Measurements from ENCODE around the gene MVB12A. TPM values are rescaled to one million over a fixed set of nuclear protein-coding genes. Genes with fewer than 3 reads are reported as not detected.

The MVB12A gene
- total RNA-seq, 1 donor from 2014 or later = 39.4 TPM

DNA sequence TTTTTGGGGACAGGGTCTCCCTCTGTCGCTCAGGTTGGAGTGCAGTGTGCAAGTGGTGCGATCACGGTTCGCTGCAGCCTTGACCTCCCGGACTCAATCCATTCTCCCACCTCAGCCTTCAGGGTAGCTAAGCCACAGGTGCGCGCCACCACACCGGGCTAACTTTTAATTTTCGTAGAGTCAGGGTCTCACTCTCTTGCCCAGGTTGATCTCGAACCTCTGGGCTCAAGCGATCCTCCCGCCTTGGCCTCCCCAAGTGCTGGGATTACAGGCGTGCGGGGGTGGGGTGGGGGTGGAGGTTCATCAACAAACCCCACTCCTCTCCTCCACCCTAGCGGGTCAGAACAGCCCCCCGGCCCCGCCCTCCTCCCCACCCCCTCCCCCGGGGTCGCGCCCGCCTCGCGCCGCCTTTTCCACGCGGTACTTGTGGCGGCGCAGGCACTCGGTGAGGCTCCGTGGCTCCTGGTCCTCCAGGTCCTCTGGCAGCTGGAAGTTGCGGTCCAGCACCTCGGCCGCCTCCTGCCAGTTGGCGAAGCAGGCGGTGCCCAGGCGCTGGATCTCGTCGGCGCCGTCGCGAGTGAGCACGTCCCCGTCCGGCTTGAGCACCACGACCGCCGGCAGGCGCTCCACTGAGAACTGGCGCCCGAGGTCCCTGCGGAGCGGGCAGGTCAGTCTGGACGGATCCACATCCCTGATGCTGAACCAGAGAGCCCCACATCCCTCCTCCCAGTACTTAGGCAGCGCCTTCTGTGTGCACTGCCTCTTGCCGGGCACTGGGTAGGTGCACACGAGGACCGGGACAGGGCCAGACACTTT is 35.7 kb downstream of the MVB12A start:
- peaks cover 18% of the 10 kb centered on the region for H3K27me3 Mint-ChIP-seq (ENCODE audit: low read depth)

DNA sequence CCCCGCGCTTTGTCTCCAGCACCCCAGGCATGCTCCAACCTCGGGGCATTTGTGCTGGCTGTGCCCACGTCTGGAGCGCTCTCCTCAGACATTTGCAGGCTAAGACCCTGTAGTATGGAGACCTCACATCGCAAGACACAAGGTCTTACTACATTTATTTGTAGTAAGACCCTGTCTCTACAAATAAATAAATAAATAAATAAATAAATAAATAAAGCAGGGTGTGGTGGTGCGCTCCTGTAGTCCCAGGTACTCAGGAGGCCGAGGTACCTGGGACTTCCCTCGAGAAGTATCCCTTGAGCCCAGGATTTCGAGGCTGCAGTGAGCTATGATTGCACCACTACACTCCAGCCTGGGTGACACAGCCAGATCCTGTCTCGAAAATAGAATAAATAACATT is 36.3 kb downstream of the MVB12A start:
- no peak for DNase-seq (ENCODE audit: low spot score)
- no peaks in the 10 kb centered on the region for H3K36me3 Mint-ChIP-seq (ENCODE audit: low read depth)
- peaks cover 9% of the 10 kb centered on the region for H3K4me1 Mint-ChIP-seq (ENCODE audit: low read depth)
- TF ChIP-seq, protein P1, sequence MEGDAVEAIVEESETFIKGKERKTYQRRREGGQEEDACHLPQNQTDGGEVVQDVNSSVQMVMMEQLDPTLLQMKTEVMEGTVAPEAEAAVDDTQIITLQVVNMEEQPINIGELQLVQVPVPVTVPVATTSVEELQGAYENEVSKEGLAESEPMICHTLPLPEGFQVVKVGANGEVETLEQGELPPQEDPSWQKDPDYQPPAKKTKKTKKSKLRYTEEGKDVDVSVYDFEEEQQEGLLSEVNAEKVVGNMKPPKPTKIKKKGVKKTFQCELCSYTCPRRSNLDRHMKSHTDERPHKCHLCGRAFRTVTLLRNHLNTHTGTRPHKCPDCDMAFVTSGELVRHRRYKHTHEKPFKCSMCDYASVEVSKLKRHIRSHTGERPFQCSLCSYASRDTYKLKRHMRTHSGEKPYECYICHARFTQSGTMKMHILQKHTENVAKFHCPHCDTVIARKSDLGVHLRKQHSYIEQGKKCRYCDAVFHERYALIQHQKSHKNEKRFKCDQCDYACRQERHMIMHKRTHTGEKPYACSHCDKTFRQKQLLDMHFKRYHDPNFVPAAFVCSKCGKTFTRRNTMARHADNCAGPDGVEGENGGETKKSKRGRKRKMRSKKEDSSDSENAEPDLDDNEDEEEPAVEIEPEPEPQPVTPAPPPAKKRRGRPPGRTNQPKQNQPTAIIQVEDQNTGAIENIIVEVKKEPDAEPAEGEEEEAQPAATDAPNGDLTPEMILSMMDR (IDR thresholded peaks at IDR 0.05) = no peak
- H3K9me3 Mint-ChIP-seq (ENCODE audit: low read depth) = no peaks in the 10 kb centered on the region
- no peak overlapping the region for H3K4me3 Mint-ChIP-seq (ENCODE audit: unreplicated experiment)
- H3K27ac Mint-ChIP-seq (ENCODE audit: unreplicated experiment) = no peak overlapping the region
- peaks cover 18% of the 10 kb centered on the region for H3K27me3 Mint-ChIP-seq (ENCODE audit: low read depth)

More for the DNA sequence above, 35.7 kb downstream of the MVB12A start:
- no peak overlapping the region for H3K27ac Mint-ChIP-seq (ENCODE audit: unreplicated experiment)
- TF ChIP-seq, protein P1 (IDR thresholded peaks at IDR 0.05) = no peak
- no peak overlapping the region for H3K4me3 Mint-ChIP-seq (ENCODE audit: unreplicated experiment)
- H3K36me3 Mint-ChIP-seq (ENCODE audit: low read depth) = no peaks in the 10 kb centered on the region
- H3K9me3 Mint-ChIP-seq (ENCODE audit: low read depth) = no peaks in the 10 kb centered on the region
- peaks cover 9% of the 10 kb centered on the region for H3K4me1 Mint-ChIP-seq (ENCODE audit: low read depth)
- no peak for DNase-seq (ENCODE audit: low spot score)

DNA sequence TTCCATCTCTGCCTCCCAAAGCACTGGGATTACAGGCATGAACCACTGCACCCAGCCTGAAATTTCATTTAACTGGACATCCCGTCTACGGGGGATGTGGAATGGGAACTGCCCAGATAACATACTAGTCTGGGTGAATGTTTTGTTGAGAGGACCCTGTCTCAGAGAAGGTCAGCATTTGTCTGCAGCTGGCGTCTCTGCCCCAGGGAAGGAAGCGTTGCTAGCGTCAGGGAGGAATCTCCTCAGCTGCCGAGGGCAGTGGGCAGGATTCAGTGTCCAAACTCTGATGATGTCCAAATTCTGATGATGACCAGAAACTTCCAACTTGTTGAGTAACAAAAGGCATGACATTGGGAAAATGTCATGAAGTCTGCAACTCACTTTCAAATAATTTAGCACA is 37.8 kb downstream of the MVB12A start:
- peaks cover 9% of the 10 kb centered on the region for H3K4me1 Mint-ChIP-seq (ENCODE audit: low read depth)
- TF ChIP-seq, protein P1 (IDR thresholded peaks at IDR 0.05) = no peak
- no peak overlapping the region for H3K27ac Mint-ChIP-seq (ENCODE audit: unreplicated experiment)
- no peak overlapping the region for H3K4me3 Mint-ChIP-seq (ENCODE audit: unreplicated experiment)
- no peaks in the 10 kb centered on the region for H3K9me3 Mint-ChIP-seq (ENCODE audit: low read depth)
- no peak for DNase-seq (ENCODE audit: low spot score)
- H3K27me3 Mint-ChIP-seq (ENCODE audit: low read depth) = peaks cover 16% of the 10 kb centered on the region
- H3K36me3 Mint-ChIP-seq (ENCODE audit: low read depth) = no peaks in the 10 kb centered on the region

DNA sequence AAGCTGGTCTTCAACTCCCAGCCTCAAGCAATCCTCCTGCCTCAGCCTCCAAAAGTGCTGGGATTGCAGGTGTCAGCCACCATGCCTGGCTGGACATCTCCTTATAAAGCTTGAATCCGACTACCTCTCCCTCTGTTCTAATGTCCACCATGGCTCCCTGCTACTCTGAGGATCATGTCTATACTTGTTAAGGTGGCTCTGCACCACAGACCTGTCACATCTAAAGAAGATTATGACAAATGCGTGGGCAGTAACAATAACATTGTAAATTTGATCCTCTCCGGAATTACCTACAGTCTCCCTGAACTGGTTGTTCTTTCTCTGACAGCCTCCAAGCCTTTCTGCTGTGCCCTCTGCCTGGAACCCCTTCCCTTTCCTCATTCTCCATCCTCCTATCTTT is 39.1 kb downstream of the MVB12A start:
- Mint-ChIP-seq H3K27me3 (ENCODE audit: low read depth) (peaks cover 10% of the 10 kb centered on the region), H3K9me3 (ENCODE audit: low read depth) (no peaks in the 10 kb centered on the region), H3K27ac (ENCODE audit: unreplicated experiment) (no peak overlapping the region), H3K36me3 (ENCODE audit: low read depth) (no peaks in the 10 kb centered on the region), H3K4me3 (ENCODE audit: unreplicated experiment) (no peak overlapping the region), H3K4me1 (ENCODE audit: low read depth) (peaks cover 5% of the 10 kb centered on the region)
- TF ChIP-seq, protein P1 (IDR thresholded peaks at IDR 0.05) = no peak
- DNase-seq (ENCODE audit: low spot score) = no peak

DNA sequence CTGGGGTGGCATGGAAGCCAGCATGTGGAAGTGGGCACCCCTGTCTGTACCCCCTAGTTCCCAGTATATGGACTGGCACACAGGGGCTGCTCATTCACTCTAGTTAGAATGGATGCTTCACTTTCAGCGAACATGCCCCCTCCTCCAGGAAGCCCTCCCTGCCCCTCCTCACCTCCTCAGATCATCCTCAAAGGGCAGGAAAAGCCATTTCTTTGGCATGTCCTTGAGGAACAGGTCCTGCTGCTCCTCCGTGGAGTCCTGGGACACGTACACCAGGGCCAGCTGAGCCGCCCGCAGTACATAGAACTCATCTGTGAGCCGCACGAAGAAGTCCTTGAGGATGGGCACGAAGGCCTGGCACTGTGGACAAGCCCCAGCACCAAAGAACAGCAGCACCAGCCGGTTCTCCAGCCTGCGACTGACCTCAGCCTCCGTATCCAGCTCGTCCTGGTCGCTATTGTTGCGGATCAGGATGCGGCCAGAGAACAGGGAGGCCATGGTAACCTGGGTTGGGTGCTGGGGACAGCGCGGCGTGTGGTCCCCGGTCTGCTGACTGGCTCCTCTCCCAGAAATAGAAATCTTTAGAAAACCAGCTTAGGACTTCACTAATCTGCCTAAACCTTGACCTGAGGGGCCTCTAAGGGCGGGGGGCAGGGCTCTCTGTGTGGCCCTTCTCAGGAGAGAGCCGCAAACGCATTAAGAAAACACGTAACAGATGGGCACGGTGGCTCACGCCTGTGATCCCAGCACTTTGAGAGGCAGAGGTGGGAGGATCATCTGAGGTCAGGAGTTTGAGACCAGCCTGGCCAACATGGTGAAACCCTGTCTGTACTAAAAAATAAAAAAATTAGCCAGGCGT is 40.8 kb downstream of the MVB12A start, which contains the start of gene NXNL1:
Gene NXNL1 (minus strand): TSS at position 555 of the 859 bp plus-strand sequence. CDS start 57 bp downstream, at position 498.
- Mint-ChIP-seq H3K27me3 (ENCODE audit: low read depth) (peaks cover 2% of the 10 kb centered on the region), H3K36me3 (ENCODE audit: low read depth) (no peaks in the 10 kb centered on the region), H3K9me3 (ENCODE audit: low read depth) (no peaks in the 10 kb centered on the region), H3K4me1 (ENCODE audit: low read depth) (peaks cover 5% of the 10 kb centered on the region), H3K27ac (ENCODE audit: unreplicated experiment) (no peak within 1 kb of the TSS), H3K4me3 (ENCODE audit: unreplicated experiment) (no peak within 1 kb of the TSS)
- DNase-seq (ENCODE audit: low spot score) = no peak
- TF ChIP-seq, protein P1 (IDR thresholded peaks at IDR 0.05) = no peak

All from chondrocyte (in vitro differentiated cells).